22Rv1 (cell line): ENCODE data around the gene AGAP1.

ENCODE experiments used
- ZFX ChIP-seq: fragments of 450-650 bp; IDR thresholded peaks from 2 replicates; pipeline ENCODE4 v1.6.1; 2017; ENCODE audit warnings: antibody characterized with exemption, borderline replicate concordance
- TF ChIP-seq, protein P1 (sequence below): fragments of 450-650 bp; IDR thresholded peaks from 2 replicates; pipeline ENCODE4 v1.5.1; 2017; ENCODE audit warnings: mild to moderate bottlenecking

DNA sequence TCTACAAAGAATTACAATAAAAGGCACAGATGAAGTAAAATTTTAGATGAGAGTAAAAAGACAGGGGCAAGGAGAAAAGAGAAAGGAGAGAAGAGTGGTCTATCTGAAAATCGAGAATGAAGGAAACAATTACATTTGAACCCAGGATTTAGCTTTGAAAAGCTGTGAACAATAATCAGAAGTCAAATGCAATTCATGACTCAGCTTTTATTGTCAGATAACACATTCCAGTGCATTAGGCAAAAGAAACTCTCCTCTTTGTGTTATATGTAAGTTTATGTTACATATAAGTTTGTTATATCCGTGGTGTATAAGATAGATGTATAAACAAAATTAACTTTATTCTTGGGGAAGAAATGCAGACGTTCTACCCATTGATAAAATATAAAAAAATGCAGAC is 389.8 kb downstream of the AGAP1 start:
- TF ChIP-seq, protein P1, sequence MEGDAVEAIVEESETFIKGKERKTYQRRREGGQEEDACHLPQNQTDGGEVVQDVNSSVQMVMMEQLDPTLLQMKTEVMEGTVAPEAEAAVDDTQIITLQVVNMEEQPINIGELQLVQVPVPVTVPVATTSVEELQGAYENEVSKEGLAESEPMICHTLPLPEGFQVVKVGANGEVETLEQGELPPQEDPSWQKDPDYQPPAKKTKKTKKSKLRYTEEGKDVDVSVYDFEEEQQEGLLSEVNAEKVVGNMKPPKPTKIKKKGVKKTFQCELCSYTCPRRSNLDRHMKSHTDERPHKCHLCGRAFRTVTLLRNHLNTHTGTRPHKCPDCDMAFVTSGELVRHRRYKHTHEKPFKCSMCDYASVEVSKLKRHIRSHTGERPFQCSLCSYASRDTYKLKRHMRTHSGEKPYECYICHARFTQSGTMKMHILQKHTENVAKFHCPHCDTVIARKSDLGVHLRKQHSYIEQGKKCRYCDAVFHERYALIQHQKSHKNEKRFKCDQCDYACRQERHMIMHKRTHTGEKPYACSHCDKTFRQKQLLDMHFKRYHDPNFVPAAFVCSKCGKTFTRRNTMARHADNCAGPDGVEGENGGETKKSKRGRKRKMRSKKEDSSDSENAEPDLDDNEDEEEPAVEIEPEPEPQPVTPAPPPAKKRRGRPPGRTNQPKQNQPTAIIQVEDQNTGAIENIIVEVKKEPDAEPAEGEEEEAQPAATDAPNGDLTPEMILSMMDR: no peak
- no peak for TF ChIP-seq ZFX
